Activated CD4-positive, alpha-beta T cell treated with anti-CD3 and anti-CD28 coated beads for 36 hours (primary cell): ENCODE measurements around the gene CDS2. TPM values are rescaled to one million over a fixed set of nuclear protein-coding genes. Genes with fewer than 3 reads are reported as not detected.

ENCODE experiments used
- ATAC-seq: fragments of 200-7000 bp; cut with Tn5 transposase; one replicate; pipeline ENCODE4 v1.10.0; 2021; ENCODE audit warnings: mild to moderate bottlenecking, moderate library complexity
- CTCF ChIA-PET: fragments of 350-600 bp; sonication (Branson Sonifier 250); formaldehyde crosslinking; loops from one replicate; lab custom pipeline; 2021; ENCODE audit warnings: antibody characterized with exemption; lab: Charles Lee
- POLR2A ChIA-PET: fragments of 350-600 bp; sonication (Branson Sonifier 250); formaldehyde crosslinking; loops from one replicate; lab custom pipeline; 2021; ENCODE audit warnings: antibody characterized with exemption, inconsistent platforms; lab: Charles Lee
- DNase-seq: peaks from one replicate; pipeline ENCODE4 v3.0.0-alpha.2; 2020
- H3K27ac Mint-ChIP-seq: one replicate; pipeline ENCODE4 v1.8.0; 2021; ENCODE audit warnings: mixed read lengths
- H3K27me3 Mint-ChIP-seq: one replicate; pipeline ENCODE4 v1.8.0; 2021; ENCODE audit warnings: mixed read lengths
- H3K36me3 Mint-ChIP-seq: one replicate; pipeline ENCODE4 v1.8.0; 2021; ENCODE audit warnings: low read depth, mixed read lengths
- H3K4me1 Mint-ChIP-seq: one replicate; pipeline ENCODE4 v1.8.0; 2021; ENCODE audit warnings: mixed read lengths
- H3K4me3 Mint-ChIP-seq: one replicate; pipeline ENCODE4 v1.8.0; 2021; ENCODE audit warnings: mild to moderate bottlenecking, moderate library complexity, mixed read lengths
- H3K9me3 Mint-ChIP-seq: one replicate; pipeline ENCODE4 v1.8.0; 2021; ENCODE audit warnings: low read depth, mixed read lengths
- intact Hi-C, 2 experiments: fragments of 100-400 bp; cut with DNase I in 1 of 2; cut with micrococcal nuclease in 1 of 2; formaldehyde crosslinking; loops; one replicate each; pipeline versions ENCODE4 v1.14.2 to v1.15.1; 2022 to 2024; cut with DNase I, micrococcal nuclease
- total RNA-seq, 2 experiments: library from RNA; stranded (reverse); gene quantifications; one replicate each; pipeline ENCODE4 v1.2.3, GENCODE V29; 2021

CDS2 gene
- total RNA-seq, 2 experiments from 2014 or later: 34.3 to 41.3 TPM

GRCh38 chr20:5133998-5134397 is 7.2 kb downstream of the CDS2 start:
- intact Hi-C loops: no loop called here
- Mint-ChIP-seq H3K27ac (no peak overlapping the region), H3K27me3 (no peaks in the 10 kb centered on the region), H3K36me3 (no peaks in the 10 kb centered on the region), H3K9me3 (no peaks in the 10 kb centered on the region), H3K4me3 (no peak overlapping the region), H3K4me1 (peaks cover 15% of the 10 kb centered on the region)
- ChIA-PET POLR2A (no interaction called here), CTCF (interaction anchor here (0.8 to 1.8 kb wide), 2 partner anchors 20 to 58 kb away, joined by 3 to 4 read pairs; no protein-coding TSS in a partner anchor)
- DNase-seq (no peak), ATAC-seq (no peak)

- Mint-ChIP-seq H3K9me3 (no peaks in the 10 kb centered on the region), H3K4me3 (no peak overlapping the region), H3K36me3 (no peaks in the 10 kb centered on the region), H3K27ac (no peak overlapping the region), H3K4me1 (peaks cover 20% of the 10 kb centered on the region), H3K27me3 (no peaks in the 10 kb centered on the region)
- ATAC-seq: no peak
- POLR2A ChIA-PET: no interaction called here
- intact Hi-C loops: no loop called here
- no peak for DNase-seq
- CTCF ChIA-PET: interaction anchor here (1.1 to 1.7 kb wide), 2 partner anchors 20 to 57 kb away, joined by 3 to 4 read pairs; no protein-coding TSS in a partner anchor
These were observed 8.7 kb downstream of the CDS2 start for GRCh38 chr20:5135363-5136012.

DNA sequence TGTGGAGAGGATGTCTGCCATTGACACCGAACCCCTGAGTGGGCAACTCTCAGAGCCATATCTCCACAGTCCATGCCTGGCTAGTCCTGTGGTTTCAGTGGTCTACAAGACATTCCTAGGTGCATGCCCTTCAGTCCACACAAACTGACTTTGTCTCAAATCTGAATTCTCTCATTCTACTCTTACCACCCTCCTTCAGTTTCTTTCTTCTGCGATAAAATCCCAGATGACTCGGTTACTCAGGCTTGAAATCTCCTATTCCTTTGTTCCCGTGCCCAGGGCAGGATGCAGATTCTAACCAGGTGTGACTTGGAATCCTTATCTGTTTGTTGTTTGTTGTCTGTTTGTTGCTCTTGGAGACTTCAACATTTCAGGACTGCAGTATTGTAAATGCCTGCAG is 9.3 kb downstream of the CDS2 start:
- DNase-seq (no peak), ATAC-seq (no peak)
- peaks cover 24% of the 10 kb centered on the region for H3K4me1 Mint-ChIP-seq
- no peaks in the 10 kb centered on the region for H3K27me3 Mint-ChIP-seq
- ChIA-PET CTCF (interaction anchor here (1.7 kb wide), 1 partner anchor 56 kb away, joined by 4 read pairs; no protein-coding TSS in a partner anchor), POLR2A (no interaction called here)
- intact Hi-C loops: no loop called here
- no peak overlapping the region for H3K4me3 Mint-ChIP-seq
- no peak overlapping the region for H3K27ac Mint-ChIP-seq
- no peaks in the 10 kb centered on the region for H3K9me3 Mint-ChIP-seq
- no peaks in the 10 kb centered on the region for H3K36me3 Mint-ChIP-seq

GRCh38 chr20:5140195-5140594 is 13.4 kb downstream of the CDS2 start:
- ChIA-PET CTCF (interaction anchor here (1.1 to 2.1 kb wide), 2 partner anchors 13 to 52 kb away, joined by 4 to 8 read pairs; partner anchors contain the start of gene CDS2), POLR2A (no interaction called here)
- Mint-ChIP-seq H3K27me3 (no peaks in the 10 kb centered on the region), H3K36me3 (peaks cover 3% of the 10 kb centered on the region), H3K9me3 (no peaks in the 10 kb centered on the region), H3K27ac (no peak overlapping the region), H3K4me3 (no peak overlapping the region), H3K4me1 (peaks cover 48% of the 10 kb centered on the region)
- DNase-seq (no peak), ATAC-seq (no peak)
- intact Hi-C loops: no loop called here

DNA sequence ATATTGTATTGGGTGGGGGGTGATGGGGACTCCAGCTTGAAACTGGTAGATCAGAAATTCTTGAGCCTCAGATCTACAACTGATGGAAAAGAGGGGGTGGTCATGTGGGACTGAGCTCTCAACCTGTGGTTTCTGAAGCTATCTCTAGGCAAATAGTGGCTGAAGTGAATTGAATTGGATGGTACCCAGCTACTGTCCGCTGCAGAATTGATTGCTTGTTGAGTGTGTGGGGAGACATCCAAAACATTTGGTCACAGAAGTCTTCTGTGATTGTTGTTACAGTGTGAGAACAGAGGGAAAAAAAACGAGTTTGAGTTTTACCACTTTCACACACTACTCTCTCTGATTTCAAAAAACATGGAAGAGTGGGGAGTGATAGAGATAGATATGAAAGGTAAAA is 14.8 kb downstream of the CDS2 start:
- H3K9me3 Mint-ChIP-seq: no peaks in the 10 kb centered on the region
- intact Hi-C loops: loop anchor here in 1 of 2 experiments (2.0 kb wide), 1 partner anchor 15 kb away; the partner anchor contains the start of gene CDS2
- no peak for ATAC-seq
- peaks cover 57% of the 10 kb centered on the region for H3K4me1 Mint-ChIP-seq
- ChIA-PET POLR2A (no interaction called here), CTCF (interaction anchor here (0.9 to 2.1 kb wide), 3 partner anchors 15 to 52 kb away, joined by 3 to 8 read pairs (median 3); partner anchors contain the start of gene CDS2)
- H3K27ac Mint-ChIP-seq: no peak overlapping the region
- no peak overlapping the region for H3K4me3 Mint-ChIP-seq
- H3K27me3 Mint-ChIP-seq: no peaks in the 10 kb centered on the region
- no peak for DNase-seq
- peaks cover 7% of the 10 kb centered on the region for H3K36me3 Mint-ChIP-seq

DNA sequence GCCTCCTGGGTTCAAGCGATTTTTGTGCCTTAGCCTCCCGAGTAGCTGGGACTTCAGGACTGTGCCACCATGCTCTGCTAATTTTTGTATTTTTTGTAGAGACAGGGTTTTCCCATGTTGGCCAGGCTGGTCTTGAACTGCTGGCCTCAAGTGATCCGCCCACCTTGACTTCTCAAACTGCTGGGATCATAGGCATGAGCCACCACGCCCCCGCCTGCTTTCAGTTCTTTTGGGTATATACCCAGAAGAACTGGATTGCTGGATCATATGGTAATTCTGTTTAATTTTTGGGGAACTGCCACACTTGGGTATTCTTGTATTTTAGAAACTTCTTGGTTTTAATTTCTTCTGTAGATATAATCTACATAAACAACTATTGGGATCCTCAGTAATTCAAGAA is 17.0 kb downstream of the CDS2 start:
- Mint-ChIP-seq H3K27me3 (no peaks in the 10 kb centered on the region), H3K4me3 (no peak overlapping the region), H3K36me3 (peaks cover 7% of the 10 kb centered on the region), H3K4me1 (peaks cover 68% of the 10 kb centered on the region), H3K9me3 (no peaks in the 10 kb centered on the region), H3K27ac (peak overlapping the region; percentile 70)
- no peak for ATAC-seq
- intact Hi-C loops: loop anchor here (1.0 to 2.0 kb wide), 2 partner anchors 17 kb away; partner anchors contain the start of gene CDS2 (in 2 of the 2)
- DNase-seq: peak; percentile 36
- CTCF ChIA-PET: interaction anchor here (1.4 to 1.5 kb wide), 2 partner anchors 17 to 49 kb away, joined by 3 read pairs; partner anchors contain the start of gene CDS2
- POLR2A ChIA-PET: no interaction called here

GRCh38 chr20:5145365-5146098 is 18.7 kb downstream of the CDS2 start:
- CTCF ChIA-PET: interaction anchor here (0.7 to 1.5 kb wide), 5 partner anchors 19 to 47 kb away, joined by 3 to 6 read pairs (median 3); partner anchors contain the start of gene CDS2
- Mint-ChIP-seq H3K9me3 (no peaks in the 10 kb centered on the region), H3K4me1 (peaks cover 70% of the 10 kb centered on the region), H3K27me3 (no peaks in the 10 kb centered on the region), H3K27ac (no peak overlapping the region), H3K36me3 (peaks cover 7% of the 10 kb centered on the region), H3K4me3 (no peak overlapping the region)
- DNase-seq (no peak), ATAC-seq (no peak)
- intact Hi-C loops: no loop called here
- POLR2A ChIA-PET: interaction anchor here (1.6 kb wide), 1 partner anchor 19 kb away, joined by 4 read pairs; the partner anchor contains the start of gene CDS2

GRCh38 chr20:5146099-5146668 is 19.4 kb downstream of the CDS2 start:
- POLR2A ChIA-PET: no interaction called here
- H3K4me3 Mint-ChIP-seq: no peak overlapping the region
- H3K4me1 Mint-ChIP-seq: peaks cover 68% of the 10 kb centered on the region
- H3K27me3 Mint-ChIP-seq: no peaks in the 10 kb centered on the region
- CTCF ChIA-PET: interaction anchor here (1.0 to 1.5 kb wide), 3 partner anchors 12 to 22 kb away, joined by 3 to 6 read pairs (median 4); partner anchors contain the start of gene CDS2
- H3K27ac Mint-ChIP-seq: no peak overlapping the region
- DNase-seq (no peak), ATAC-seq (no peak)
- peaks cover 9% of the 10 kb centered on the region for H3K36me3 Mint-ChIP-seq
- no peaks in the 10 kb centered on the region for H3K9me3 Mint-ChIP-seq
- intact Hi-C loops: no loop called here

DNA sequence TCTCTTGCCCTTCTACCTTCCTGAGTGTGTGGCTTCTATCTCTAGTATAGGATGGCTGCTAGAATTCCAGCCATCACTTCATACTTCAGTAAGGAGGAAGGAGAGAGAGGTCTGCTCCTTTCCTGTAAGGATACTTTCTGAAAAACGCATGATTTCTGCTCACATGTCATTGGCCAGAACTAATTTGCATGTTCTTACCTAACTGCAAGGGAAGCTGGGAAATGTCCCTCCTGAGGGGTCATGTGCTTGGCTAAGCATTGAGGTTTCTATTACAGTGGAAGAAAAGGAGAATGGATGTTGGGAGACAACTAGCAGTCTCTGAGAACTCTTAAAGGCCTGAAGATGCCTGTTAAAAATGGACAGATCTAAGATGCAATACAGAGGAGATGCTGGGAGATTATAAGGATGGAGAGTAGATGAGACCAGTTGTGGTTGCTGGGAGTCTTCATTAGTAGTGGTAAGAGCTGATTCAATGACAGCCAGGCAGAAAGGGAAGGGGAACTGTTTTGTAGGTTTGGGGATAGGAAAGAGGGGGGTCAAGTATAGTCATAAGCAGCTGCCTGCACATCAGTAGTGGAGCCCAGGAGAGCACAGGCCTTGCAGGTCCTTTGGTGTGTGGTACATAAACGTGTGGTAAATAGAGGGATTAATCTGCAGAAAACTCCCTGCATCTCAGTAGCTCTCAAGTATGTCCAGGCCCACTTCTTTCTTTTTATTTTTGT is 20.2 kb downstream of the CDS2 start:
- no peak for ATAC-seq
- Mint-ChIP-seq H3K27me3 (no peaks in the 10 kb centered on the region), H3K4me1 (peaks cover 66% of the 10 kb centered on the region), H3K4me3 (no peak overlapping the region), H3K9me3 (no peaks in the 10 kb centered on the region), H3K27ac (peak overlapping the region; percentile 29), H3K36me3 (peaks cover 9% of the 10 kb centered on the region)
- intact Hi-C loops: no loop called here
- ChIA-PET CTCF (interaction anchor here (0.8 to 1.4 kb wide), 2 partner anchors 11 to 58 kb away, joined by 3 to 4 read pairs; no protein-coding TSS in a partner anchor), POLR2A (interaction anchor here (0.6 kb wide), 1 partner anchor 979 kb away, joined by 3 read pairs; no protein-coding TSS in a partner anchor)
- no peak for DNase-seq

- DNase-seq (no peak), ATAC-seq (no peak)
- POLR2A ChIA-PET: no interaction called here
- CTCF ChIA-PET: no interaction called here
- Mint-ChIP-seq H3K9me3 (no peaks in the 10 kb centered on the region), H3K4me1 (peaks cover 68% of the 10 kb centered on the region), H3K4me3 (no peak overlapping the region), H3K27me3 (no peaks in the 10 kb centered on the region), H3K27ac (no peak overlapping the region), H3K36me3 (peaks cover 14% of the 10 kb centered on the region)
- intact Hi-C loops: no loop called here
These were observed 21.8 kb downstream of the CDS2 start for GRCh38 chr20:5148581-5148980.

- Mint-ChIP-seq H3K9me3 (no peaks in the 10 kb centered on the region), H3K27me3 (no peaks in the 10 kb centered on the region), H3K36me3 (peaks cover 14% of the 10 kb centered on the region), H3K4me1 (peaks cover 67% of the 10 kb centered on the region), H3K4me3 (no peak overlapping the region), H3K27ac (no peak overlapping the region)
- no peak for ATAC-seq
- no peak for DNase-seq
- CTCF ChIA-PET: no interaction called here
- intact Hi-C loops: no loop called here
- POLR2A ChIA-PET: no interaction called here
These were observed 23.1 kb downstream of the CDS2 start for GRCh38 chr20:5149892-5150225.
